B cell (primary cell): ENCODE data around the gene HDAC5.

ENCODE experiments used
- CTCF ChIP-seq: fragments of 200-600 bp; IDR thresholded peaks from one replicate; pipeline ENCODE4 v1.8.0; 2022; ENCODE audit warnings: antibody characterized with exemption, mild to moderate bottlenecking
- EZH2 ChIP-seq: IDR thresholded peaks from 2 replicates; pipeline ENCODE4 v1.6.1; 2012; ENCODE audit warnings: borderline replicate concordance, low read depth, mild to moderate bottlenecking, moderate library complexity, low read length; ENCODE audit not compliant: insufficient read depth, poor library complexity, severe bottlenecking

DNA sequence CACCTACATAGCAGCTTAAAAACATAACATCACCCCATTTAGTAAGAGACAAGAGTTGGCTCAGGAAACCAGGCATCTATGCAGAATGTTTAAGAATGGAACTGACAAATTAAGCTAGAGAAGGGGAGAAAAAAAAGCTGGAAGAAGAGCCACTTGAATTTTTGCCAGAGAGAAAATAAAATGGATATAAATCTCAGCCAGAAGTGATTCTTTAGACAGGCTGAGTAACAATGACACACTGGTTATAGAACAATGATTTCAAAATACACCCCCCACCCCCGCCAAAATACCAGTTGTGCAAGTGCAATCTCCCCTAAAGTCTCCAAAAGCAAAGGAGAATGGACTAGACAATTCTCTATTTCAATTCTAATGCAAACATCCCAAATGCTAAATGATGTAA is 79.4 kb downstream of the HDAC5 start:
- TF ChIP-seq CTCF (no peak), EZH2 (no peak)
